NCI-H2029 (cell line): ENCODE measurements around the gene ZSWIM8.
"Not testable (repeated sequence)": the region's sequence is repeated elsewhere in the genome, so short reads cannot be mapped to it uniquely, and the experiment has no call there.

ENCODE experiments used
- DNase-seq: peaks from one replicate; lab custom pipeline; 2025; lab: John Stamatoyannopoulos, UW

Gene ZSWIM8

GRCh38 chr10:73772281-73773151 is 12.9 kb upstream of the ZSWIM8 start:
- DNase-seq = peak; percentile 33

- DNase-seq = no peak
Measured at GRCh38 chr10:73773152-73773879, 12.1 kb upstream of the ZSWIM8 start.

GRCh38 chr10:73774637-73775036 is 10.8 kb upstream of the ZSWIM8 start:
- DNase-seq = no peak

DNA sequence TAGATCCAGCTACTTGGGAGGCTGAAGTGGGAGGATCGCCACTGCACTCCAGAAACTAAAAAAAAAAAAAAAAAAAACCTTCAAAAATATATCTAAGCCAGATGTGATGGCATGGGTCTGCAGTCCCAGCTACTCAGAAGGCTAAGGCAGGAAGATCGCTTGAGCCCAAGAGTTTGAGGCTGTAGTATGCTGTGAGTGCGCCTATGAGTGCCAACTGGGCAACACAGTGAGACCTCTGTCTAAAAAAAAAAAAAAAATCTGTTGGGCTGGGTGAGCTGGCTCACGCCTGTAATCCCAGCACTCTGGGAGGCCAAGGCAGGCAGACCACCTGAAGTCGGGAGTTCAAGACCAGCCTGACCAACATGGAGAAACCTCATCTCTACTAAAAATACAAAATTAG is 6.4 kb upstream of the ZSWIM8 start:
- no peak for DNase-seq

DNA sequence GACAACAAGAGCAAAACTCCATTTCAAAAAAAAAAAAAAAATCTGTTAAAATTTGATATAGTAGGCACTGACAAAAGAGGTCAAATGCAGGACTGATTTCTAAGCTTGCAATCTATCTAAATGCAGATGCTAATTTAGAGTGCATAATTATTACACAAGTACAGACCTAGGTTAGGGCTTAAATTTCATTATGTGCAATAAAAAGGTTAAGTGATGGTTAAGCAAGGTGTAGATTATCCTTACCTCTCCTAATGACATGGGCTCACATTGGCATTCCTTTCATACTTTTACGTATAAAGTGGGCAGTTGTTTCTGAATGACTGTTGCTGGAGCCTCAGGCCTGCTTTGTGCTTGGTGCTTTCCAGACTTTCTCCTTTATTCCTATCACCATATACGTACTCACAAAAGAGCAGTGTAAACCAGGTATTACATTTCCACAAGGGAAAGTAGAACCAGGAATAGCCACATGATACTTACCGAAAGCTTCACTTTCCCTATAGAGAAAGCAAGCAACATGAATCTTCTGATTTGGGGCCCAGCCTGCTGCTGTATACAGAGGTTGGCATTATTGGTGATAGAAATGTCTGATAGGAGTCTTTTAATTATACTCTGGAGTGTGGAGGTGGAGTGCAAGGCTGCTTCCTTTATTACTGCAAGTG is 5.7 kb upstream of the ZSWIM8 start:
- DNase-seq = no peak

- DNase-seq = no peak
Measured at GRCh38 chr10:73780301-73780700, 5.1 kb upstream of the ZSWIM8 start.

DNA sequence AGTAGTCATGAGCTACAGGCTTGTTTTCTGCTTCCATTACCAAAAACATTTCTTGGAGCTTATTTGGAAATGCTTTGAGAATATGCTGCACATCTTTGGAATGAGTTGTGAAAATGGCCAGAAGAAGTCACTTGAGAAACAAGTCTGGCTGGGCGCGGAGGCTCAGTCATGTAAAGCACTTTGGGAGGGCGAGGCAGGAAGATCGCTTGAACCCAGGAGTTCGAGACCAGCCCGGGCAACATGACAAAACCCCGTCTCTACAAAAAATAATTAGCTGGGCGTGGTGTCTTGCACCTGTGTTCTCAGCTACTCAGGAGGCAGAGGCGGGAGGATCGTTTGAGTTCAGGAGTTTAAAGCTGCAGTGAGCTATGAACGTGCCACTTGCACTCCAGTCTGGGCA is 4.4 kb upstream of the ZSWIM8 start:
- DNase-seq = no peak

GRCh38 chr10:73781548-73781878 is 3.9 kb upstream of the ZSWIM8 start:
- DNase-seq = no peak

GRCh38 chr10:73781879-73782748 is 3.3 kb upstream of the ZSWIM8 start, which contains the start of gene CHCHD1:
CHCHD1 (plus strand) TSS chr10:73782048; CDS start chr10:73782076, 28 bp downstream.
- peak; percentile 54 for DNase-seq

GRCh38 chr10:73782749-73783085 is 2.7 kb upstream of the ZSWIM8 start:
- DNase-seq = no peak

DNA sequence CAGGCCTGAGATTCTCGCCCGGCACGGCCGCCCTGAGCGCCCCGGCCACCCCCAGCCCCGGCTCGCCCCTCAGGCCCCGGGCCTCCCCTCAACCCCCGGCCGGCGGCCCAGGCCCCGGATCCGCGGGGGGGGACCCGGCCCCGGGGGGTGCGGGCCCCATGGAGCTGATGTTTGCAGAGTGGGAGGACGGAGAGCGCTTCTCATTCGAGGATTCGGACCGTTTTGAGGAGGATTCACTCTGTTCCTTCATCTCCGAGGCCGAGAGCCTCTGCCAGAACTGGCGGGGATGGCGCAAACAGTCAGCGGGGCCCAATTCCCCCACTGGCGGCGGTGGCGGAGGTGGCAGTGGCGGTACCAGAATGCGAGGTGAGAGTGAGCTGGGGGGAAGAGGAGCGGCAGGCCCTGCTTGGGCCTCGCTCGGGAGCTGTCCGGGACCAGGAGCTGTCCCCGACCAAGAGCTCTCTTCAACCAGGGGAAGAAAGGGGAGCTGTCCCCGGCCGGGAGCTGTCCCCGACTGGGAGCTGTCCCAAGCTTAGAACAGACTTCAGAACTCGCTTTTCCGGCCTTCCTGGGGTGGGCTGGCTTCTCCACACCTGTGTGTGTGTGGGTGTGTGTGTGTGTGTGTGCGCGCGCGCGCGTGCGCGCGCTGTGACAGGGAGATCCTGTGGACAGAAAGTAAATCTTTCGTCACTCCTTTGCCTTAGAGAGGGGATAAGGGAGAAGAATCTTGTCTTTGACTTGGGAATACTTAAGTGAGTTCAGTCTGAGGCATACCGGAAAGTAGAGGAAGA is 510 bp downstream of the ZSWIM8 start:
- DNase-seq = no peak

GRCh38 chr10:73786512-73786885 is 1.1 kb downstream of the ZSWIM8 start:
- DNase-seq = no peak

GRCh38 chr10:73787031-73787800 is 1.8 kb downstream of the ZSWIM8 start:
- not testable (repeated sequence) for DNase-seq

DNA sequence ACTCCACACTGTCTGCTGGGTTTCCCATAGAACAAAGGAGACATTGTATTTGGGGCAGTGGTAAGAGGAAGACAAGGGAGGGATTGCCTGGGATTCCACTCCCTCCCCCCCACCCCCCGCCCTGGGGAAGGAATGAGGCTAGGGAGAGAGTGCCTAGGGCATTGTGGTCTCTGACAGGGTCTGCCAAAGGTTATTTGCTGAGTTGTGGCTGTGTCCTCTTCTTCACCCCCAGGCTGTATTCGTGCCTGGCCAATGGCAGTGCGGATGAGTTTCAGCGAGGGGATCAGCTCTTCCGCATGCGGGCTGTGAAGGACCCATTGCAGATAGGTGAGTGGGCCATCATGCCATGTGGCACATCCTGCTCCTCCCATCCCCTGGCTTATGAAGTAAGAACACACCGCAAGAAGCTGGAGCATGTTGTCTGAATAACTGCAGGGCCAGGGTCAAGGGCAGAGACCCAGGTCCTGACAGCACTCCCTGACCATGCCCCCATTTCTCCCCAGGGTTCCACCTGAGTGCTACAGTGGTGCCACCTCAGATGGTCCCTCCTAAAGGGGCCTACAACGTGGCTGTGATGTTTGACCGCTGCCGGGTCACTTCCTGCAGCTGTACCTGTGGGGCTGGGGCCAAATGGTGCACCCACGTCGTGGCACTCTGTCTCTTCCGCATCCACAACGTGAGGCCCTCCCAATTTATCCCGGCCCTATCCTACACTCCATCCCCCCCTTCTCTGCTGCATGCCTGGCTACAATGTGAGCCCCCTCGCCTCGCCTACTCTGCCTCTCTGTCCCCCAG is 3.7 kb downstream of the ZSWIM8 start:
- no peak for DNase-seq

- DNase-seq = no peak
Measured at GRCh38 chr10:73789659-73790055, 4.3 kb downstream of the ZSWIM8 start.

GRCh38 chr10:73790886-73791625 is 5.7 kb downstream of the ZSWIM8 start:
- no peak for DNase-seq

DNA sequence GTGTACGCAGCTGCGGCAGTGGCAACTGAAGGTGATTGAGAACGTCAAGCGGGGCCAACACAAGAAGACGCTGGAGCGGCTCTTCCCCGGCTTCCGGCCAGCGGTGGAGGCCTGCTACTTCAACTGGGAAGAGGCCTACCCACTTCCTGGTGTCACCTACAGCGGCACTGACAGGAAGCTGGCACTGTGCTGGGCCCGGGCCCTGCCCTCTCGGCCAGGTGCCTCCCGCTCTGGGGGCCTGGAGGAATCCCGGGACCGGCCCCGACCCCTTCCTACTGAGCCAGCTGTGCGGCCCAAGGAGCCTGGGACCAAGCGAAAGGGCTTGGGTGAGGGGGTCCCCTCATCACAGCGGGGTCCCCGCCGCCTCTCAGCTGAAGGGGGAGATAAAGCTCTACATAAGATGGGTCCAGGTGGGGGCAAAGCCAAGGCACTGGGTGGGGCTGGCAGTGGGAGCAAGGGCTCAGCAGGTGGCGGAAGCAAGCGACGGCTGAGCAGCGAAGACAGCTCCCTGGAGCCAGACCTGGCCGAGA is 6.5 kb downstream of the ZSWIM8 start:
- DNase-seq = no peak

DNA sequence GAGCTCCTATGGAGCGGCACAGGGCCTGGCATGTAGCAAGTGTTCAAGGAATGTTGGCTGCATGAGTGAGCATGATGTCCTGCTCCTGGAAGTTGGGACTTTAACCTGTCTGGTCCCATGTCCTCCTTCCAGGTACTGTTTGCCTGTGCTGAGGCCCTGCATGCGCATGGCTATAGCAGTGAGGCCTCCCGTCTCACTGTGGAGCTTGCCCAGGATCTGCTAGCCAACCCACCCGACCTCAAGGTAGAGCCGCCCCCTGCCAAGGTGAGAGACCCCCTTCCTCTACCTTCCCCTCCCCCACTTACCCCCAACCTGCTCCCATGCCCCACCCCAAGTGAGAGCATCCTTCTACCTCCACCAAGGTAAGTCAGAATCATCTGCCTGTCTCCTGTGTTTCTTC is 8.1 kb downstream of the ZSWIM8 start:
- no peak for DNase-seq

GRCh38 chr10:73795491-73795890 is 10.1 kb downstream of the ZSWIM8 start:
- DNase-seq = not testable (repeated sequence)
